Stimulated activated CD8-positive, alpha-beta memory T cell treated with anti-CD3 and anti-CD28 coated beads, Interleukin-2, amount 100 ng/mL, for 48 hours (primary cell): ENCODE results near the gene GOLGA6A.
A peak's percentile ranks its signal among the peaks of the same experiment; 100 is the strongest.
"Not testable (repeated sequence)": the region's sequence is repeated elsewhere in the genome, so short reads cannot be mapped to it uniquely, and the experiment has no call there.

Experiments used
- DNase-seq, 2 donors: peaks; one replicate each; pipeline ENCODE4 v3.0.0-alpha.2; 2020; ENCODE audit warnings: low read depth in 2 of 2

GOLGA6A gene, protein sequence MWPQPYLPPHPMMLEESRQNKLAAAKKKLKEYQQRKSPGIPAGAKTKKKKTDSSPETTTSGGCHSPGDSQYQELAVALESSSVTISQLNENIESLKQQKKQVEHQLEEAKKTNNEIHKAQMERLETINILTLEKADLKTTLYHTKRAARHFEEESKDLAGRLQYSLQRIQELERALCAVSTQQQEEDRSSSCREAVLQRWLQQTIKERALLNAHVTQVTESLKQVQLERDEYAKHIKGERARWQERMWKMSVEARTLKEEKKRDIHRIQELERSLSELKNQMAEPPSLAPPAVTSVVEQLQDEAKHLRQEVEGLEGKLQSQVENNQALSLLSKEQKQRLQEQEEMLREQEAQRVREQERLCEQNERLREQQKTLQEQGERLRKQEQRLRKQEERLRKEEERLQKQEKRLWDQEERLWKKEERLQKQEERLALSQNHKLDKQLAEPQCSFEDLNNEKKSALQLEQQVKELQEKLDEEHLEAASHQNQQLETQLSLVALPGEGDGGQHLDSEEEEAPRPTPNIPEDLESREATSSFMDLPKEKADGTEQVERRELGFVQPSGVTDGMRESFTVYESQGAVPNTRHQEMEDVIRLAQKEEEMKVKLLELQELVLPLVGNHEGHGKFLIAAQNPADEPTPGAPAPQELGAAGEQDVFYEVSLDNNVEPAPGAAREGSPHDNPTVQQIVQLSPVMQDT

DNA sequence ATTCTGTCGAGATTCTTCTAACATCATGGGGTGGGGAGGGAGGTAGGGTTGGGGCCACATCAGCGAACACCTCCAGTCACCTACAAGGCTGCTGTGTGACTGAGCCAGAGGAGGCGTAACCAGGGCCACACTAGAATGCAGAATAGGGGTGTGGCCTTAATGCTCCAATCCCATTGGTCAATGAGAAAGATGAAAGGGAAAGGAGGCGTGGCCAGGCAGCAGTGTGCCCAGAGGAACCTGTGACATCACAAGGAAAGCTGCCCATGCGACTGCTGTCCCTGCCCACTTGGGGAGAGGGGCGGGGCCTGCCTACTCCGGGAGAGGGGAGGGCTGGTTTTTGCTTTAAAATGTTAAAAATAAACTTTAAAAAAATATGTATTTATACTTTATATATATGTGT, at the start of gene GOLGA6A:
Gene GOLGA6A (minus strand): TSS at position 101 of the 400 bp plus-strand sequence. CDS start 41 bp downstream, at position 60.
- not testable (repeated sequence) for DNase-seq

DNA sequence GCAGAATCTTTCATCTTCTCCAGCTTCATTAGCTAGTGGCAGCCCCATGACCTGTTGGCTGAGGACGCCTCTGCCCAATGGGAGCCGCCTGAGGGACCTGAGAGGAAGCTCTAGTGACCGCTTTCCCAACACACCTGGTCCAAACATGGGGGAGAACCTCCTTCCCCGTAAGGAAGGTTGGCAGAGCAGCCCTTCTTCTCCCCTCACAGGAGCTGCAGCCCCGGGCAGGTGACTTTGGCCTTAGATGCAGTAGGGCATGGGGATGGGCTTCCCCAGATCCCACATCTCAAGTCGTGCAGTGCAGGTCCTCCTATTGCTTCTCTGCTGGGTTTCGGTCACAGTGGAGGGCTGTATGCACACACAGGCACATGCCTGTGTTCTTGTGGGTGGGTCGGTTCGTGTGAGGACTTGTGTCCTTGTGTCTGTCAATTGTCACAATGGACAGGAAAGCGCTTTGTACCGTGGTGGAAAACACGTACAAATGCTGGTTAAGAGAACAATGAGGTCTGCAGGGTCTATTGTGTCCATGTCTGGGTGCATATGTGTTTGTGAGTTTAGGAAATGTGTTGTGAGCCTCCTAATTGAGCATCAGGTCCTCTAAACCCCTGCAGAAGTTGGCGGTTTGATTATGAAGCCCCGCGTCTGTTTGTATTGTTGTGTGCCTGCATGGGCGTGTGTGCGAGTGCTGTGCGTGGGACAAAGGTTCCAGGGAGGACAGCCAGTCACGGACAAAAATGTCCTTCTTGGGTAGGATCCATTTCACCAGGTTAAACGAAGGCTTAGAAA, 49.5 kb upstream of the GOLGA6A start:
- no peak for DNase-seq

DNA sequence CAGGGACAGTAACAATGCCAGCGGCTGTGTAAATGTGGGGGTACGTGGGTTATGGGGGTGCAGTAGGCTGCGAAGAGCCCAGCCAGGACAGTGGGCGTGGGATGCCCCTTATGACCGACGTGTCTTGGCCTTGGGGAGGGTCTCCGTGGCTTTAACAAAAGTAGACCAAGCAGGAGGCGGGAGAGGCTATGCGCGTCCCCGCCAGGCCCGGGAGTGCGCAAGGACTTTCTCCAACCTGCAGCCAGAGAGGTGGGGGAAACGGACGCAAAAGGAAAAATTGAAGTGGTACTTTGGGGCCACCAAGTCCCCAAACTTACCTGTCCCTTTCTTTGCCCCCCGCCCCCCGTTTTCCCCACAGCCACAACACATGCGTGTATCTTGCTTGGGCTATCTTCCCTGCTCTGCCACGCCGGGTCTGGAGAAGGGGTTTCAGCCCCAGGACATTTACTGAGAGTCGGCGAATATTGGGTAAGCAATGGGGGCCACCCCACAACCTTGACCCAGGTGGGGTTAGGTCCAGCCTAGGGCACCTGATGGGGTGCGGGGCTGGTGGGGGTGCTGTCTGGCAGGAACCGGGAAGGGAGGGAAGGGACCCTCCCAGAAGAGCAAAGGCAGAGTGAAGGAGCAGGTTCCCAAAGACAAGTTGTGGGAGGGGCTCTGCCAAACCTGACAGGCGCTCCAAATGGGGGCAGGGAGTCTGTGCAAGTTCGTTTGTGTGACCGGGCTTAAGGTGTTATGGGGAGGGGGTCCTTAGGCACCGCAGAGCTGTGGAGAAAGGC, 48.7 kb upstream of the GOLGA6A start:
- DNase-seq, result no peak

DNA sequence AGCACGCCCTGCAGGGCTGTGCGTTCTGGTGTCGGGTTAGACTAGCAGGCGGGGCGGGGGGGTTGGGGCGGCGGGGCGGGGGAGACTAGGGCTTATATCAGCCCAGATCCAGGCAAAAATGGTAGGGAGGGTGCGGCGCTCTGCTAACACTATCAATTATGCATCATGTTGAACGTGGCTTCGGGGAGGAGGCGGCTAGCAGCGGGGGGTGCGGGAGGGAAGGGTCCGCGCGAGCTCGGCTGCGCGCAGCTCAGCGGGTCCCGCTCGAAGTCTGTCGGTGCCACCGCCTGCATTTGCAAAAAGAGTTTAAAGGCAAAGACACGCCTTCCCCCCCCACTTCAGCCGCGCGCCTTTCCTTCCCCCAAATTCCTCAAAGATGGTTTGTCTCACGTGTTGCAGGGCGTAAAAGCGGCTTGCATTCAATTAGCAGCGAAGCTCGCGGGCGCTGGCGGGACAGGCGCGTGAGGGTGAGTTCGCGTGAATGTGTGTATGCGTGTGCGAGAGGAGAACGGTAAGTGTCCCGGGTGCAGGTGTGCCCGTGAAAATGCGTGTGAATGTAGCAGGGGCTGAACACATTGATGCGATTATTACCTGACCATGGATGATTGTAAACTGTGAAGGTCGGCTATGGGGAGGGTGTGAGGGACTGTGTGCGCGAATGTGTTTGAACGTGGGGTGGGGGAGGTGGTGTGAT, 48.0 kb upstream of the GOLGA6A start, which contains the start of gene ISLR2:
Gene ISLR2 (plus strand): TSS at position 432 of the 694 bp plus-strand sequence. CDS start 2,169 bp downstream, outside the sequence.
- DNase-seq, result no peak

DNA sequence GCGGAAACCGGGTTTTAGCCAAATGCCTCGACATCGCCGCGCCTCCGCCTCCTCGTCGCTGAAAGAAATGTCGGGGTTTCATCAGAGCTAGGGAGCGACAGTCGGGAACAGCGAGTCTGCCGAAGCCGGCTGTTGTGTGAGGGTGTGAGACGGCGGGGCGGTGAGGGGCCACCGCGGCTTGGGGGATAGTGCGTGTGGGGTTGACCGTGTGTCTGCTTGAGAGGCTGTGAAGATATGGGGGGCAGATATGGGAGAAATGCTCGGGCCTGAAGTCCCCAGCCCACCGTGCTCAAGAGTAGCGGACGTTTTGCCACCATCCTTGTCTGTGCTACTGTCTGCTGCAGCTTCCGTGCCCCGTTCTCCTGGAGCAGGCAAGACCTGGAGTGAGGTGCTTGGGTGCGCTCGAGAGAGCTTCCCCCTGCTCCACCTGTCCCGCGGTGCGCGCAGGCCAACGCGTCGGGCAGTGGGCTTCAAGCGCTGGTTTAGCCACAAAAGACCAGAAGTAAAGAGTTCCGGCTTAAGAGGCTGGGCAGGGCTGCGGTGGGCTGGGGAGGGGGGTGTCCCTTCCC, 47.3 kb upstream of the GOLGA6A start:
- no peak for DNase-seq

DNA sequence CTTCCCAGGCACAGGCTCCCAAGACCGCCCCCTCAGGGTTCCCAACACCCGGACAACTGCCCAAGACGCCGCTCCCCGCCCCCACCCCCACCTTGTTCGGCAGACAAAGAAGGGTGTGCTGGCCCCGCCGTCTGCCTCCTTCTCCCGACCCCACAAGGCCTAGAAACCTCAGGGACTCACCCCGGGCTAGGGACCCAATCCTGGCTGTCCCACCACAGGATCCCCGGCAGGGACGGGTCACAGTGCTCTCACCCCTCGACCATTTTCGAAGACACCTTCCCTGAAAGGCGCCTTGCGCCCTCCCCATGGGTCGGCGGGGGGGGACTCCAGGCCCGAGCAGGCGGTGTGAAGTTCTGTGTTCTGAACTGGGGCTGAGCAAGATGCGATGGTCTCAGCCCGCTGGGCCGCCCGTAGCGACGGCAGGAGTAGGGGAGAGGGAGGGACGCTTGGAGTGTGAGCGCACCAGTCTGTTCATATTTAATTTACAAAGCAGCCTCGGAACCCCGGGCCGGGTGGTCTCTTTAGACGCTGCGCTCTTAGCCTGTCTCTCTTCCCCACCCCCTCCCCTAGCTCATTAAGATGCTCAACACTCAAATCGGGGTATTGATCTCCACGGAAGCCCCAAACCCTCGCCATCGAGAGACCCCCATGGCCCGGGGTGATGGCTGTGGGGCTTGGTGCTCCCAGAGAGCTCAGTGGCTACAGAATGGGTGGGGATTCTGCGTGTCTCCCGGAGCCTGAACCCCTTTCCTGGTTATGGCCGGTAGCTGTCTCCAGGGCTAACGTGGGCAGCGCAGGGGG, 46.6 kb upstream of the GOLGA6A start:
- no peak for DNase-seq

DNA sequence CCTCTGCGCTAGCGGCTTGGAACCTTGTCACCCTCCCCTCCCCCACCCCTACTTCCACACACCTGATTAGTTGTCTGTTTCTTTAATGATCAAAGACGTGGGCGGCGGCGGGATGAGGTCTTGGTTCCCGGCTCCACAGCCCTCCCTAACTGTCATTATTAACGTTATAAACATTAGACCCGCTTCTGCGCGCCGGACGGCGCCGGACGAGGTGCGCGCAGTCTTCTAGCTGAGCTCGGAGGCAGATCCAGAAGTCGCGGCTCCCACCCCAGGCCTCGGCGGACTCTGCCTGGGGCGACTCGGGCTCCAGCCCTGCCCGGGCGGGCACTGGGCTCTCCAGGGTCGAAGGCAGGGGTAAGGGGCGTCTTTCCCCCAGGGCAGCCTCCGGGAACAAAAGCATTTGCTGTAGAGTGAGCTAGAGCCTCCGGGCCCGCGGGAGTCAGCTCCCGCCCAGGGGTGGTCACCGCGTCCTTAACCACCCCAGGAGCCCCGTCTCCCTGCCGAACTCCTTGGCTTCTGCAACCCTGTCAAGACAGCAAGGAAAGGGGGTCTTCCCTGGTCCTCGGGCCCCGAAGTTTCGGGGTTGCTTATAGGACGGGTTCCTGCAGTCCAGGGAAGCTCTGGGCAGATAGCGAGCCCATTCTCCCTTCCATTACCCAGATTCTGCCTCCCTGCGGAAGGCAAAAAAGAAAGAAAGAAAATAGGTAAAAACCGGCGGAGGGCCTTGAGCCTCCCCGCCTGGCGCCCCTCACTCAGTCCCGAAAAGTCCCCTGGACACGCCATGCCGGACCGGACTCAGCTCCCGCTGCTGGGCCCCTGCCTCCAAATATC, 45.8 kb upstream of the GOLGA6A start:
- DNase-seq, result no peak

DNA sequence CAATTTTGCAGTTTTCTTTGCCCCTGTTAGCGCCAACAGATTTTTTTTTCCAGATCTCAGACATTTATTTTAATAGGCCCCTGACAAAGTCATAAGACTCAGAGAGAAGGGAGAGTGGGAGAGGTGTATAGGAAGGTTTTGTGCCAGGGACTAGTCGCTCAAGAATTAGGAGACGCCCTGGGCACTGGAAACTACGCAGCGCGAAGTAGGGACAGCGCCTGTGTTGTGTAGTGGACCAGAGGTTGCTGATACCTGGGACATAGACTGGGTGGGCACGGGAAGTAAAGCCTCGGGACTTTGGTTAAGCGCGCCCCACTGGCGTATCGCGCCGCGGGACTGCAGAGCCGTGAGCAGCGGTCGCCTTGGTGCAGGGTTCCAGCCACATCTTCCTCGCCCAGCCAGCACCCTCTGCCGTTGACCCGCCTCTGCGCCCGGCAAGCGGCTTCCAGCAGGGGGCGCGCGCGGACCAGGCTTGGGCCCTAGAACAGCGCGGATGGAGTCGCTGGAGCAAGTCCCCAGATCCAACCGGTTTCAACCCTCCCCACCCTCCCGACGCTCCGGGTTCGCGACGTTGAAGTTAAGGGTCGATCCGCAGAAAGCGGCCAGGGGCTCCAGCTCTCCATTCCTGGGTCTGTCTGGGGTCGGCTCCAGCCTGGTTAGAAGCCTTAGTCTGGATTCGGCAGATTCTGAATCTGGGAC, 45.1 kb upstream of the GOLGA6A start:
- DNase-seq, result peak; percentile 89 to 91

DNA sequence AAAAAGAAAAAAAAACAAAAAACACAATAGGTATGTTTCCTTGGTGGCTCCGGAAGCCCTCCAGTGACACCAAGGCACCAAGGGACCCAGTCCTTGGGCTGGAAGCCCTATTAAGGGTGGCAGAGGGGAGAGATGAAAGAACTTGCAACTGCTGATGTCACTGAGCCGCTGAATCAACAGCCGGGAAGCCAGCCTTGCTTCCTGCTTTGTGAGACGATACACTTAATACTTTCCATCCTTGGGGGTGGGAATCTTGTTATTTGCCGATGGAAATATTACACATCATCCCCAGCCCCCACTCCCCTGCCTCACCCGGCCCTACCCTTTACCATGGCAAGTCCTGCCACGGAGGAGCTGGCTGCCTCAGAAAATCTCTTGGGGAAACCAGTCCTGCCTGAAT, 42.4 kb upstream of the GOLGA6A start:
- DNase-seq, result no peak

DNA sequence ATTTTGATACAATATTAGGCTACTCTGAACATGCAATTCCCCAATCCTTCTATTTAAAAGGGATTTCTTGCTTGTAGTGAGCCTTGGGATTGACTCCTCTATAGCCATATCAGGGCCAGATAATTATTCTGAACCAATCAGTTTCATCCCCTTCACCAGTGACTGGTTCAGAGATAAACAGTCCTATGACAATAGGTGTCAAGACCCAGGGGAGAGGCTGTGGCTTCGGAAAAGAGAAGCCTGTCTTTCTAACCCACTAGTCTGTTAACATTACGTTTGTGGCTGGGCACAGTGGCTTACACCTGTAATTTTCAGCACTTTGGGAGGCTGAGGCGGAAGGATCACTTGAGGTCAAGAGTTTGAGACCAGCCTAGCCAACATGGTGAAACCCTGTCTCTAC, 41.8 kb upstream of the GOLGA6A start:
- no peak for DNase-seq

DNA sequence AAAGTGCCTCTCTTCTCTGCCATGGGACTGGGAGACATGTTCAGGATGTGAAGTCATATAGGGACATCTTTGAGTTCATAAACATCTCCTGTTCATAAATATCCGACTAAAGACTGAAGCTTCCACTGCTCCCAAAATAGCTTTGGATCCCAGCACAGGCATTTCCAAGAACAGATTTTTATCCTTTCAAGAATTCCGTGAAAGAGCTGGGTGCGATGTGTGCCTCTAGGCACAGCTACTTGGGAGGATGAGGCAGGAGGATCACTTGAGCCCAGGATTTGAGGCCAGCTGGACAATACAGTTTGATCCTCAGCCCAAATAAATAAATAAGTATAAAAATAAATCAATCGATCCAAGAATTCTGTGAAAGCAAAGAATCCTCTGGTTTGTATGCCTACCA, 41.3 kb upstream of the GOLGA6A start:
- no peak for DNase-seq

DNA sequence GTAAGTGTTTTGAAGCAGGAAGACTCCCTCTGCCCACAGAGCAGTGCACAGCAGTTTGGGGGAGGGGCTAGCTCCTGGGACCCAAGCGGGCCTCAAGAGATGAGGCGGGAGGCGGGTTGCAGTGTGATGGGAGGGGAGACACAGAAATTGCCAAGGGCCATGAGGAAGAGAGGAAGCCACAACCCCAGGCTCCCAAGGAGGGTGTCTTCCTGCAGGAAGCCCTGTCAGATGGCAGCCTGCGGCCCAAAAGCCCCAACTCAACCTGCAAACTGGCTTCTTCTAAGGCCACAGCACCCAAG, 40.7 kb upstream of the GOLGA6A start:
- DNase-seq, result no peak

DNA sequence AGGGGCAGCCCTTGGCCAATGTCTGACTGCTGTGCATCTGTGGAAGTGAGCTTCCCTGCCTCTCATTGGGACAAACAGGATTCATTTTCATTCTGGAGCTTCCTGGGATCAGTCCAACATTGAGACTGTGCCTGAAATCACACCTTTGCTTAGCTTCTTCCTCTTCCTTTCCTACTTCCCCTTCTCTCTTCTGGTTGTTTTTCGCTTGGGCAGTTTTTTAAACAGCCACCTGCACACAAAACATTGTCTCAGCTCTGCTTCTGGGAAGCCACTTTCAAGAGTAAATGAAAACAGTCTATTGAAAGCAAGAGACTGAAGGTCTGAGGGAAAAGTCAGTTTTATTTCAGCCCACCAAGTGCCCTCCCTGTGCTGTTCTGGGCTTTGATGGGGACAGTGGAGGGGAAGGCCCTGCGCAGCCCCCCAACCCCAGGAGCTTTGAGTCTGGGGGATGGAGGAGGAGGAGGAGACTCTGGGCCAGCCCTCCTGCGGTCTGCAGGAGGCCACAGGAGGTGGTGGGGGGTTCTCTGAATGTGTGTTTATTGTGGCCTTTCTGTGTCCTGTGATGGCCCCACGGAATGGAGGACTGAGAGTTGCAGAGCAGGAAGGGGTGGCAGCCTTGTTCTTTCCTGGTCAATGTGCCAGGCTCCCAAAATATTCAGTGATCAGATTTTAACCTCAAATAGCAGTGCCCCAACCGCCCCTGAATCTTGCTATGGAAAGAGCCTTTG, 40.2 kb upstream of the GOLGA6A start:
- DNase-seq, result no peak

DNA sequence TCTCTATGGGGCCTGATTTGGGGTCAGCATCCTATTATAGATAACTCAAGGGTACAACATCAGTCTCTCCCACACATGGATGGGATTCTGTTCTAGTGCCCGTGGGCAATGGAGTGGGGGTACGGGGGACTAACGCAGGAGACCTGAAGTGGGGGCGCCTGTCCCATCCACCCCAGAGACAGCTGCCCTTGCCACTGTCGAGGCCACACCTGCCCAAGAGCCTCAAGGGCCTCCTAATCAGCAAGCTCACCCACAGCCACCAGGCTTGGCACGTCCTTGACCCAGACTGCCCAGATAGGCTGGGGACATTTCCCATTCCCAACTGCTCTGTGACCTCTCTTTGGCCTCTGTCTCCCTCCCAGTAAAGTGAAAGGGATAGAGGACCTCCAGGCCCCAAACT, 39.5 kb upstream of the GOLGA6A start:
- DNase-seq, result no peak

DNA sequence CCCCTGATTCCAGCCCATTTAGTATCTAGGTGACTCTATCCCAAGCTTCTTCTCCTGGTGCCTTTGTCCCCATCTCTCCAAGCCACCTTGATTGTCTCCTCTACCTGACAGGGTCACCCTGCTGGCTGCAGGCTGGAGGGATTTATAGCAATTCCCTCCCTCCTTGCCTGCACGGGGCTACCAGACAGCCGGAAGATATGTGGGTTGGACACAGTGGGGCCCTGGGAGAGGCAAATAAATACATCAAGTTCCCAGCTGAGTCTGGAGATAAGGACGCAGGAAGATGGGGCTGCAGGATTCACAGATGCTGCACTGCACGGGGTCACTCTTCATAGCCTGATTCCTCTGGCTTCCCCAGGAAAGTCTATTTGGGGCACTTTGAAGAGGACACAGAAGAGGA, 38.7 kb upstream of the GOLGA6A start:
- no peak for DNase-seq

DNA sequence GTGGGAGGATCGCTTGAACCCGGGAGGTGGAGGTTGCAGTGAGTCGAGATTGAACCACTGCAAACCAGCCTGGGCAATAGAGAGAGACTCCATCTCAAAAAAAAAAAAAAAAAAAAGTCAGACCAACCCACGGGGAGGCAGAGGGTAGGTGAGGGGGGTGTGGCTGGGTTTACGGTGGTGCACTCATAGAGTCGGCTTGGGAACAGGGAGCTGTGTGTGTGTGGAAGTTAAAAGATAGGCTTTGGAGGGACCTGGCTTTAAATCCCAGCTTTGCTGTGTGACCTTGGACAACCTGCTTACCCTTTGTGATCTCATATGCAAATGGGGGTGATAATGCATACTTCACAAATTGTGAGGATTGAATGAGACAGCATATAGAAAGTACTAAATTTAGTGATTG, 38.1 kb upstream of the GOLGA6A start:
- DNase-seq, result no peak

DNA sequence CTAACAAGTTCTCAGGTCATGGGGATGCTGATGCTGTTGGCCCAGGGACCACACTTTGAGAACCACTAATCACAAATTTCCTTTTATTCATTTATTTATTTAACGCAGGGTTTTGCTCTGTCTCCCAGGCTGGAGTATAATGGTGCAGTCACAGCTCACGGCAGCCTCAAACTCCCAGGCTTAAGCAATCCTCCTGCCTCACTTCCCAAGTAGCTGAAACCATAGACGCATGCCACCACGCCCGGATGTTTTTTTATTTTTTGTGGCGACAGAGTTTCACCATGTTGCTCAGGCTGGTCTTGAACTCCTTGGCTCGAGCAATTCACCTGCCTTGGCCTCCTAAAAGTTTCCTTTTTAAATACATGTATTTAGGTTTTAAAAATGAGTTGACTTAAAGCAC, 27.4 kb upstream of the GOLGA6A start:
- no peak for DNase-seq

DNA sequence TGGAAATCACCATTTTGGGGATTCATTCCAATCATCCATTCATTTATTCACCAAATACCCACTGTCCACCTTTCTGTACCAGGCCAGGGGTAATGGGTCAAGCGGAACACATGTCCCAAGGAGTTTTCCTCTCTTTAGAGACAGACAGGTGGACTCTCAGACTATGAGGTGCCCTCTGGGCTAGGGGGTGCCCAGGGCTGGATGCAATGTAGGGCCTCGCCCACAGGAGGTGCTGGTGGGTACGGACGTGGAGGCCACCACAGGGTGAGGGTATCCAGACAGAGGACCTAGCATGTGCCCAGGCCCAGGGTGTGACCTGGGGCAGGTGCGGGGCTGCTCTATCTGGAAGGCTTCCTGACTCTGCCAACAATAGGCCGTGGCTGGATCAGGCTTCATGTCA, 26.3 kb upstream of the GOLGA6A start:
- DNase-seq, result not testable (repeated sequence)
